Osteoblast (primary cell): Measurements from ENCODE around the gene DNAH17. TPM values are rescaled to one million over a fixed set of nuclear protein-coding genes. Genes with fewer than 3 reads are reported as not detected.

ENCODE experiments used
- DNase-seq: peaks from one replicate; pipeline ENCODE4 v3.0.0; 2011; ENCODE audit warnings: low spot score, mixed read lengths; ENCODE audit not compliant: insufficient read length; ENCODE audit errors: missing footprints
- H2AFZ ChIP-seq: 2 replicates; pipeline ENCODE4 v1.6.0; 2011; ENCODE audit warnings: mild to moderate bottlenecking, low read length
- H3K27ac ChIP-seq: 2 replicates; pipeline ENCODE4 v1.5.1; 2011; ENCODE audit warnings: mild to moderate bottlenecking, low read depth, low read length, moderate library complexity
- H3K27me3 ChIP-seq: 2 replicates; pipeline ENCODE4 v1.6.0; 2012; ENCODE audit warnings: mild to moderate bottlenecking, control low read depth, inconsistent platforms, low read length, moderate library complexity; ENCODE audit not compliant: insufficient read depth
- H3K36me3 ChIP-seq: 2 replicates; pipeline ENCODE4 v1.5.1; 2011; ENCODE audit warnings: mild to moderate bottlenecking, low read length, control low read depth, moderate library complexity; ENCODE audit not compliant: insufficient read depth
- H3K4me1 ChIP-seq: 2 replicates; pipeline ENCODE4 v1.5.1; 2011; ENCODE audit warnings: mild to moderate bottlenecking, low read length, control low read depth, moderate library complexity; ENCODE audit not compliant: insufficient read depth
- H3K4me2 ChIP-seq: 2 replicates; pipeline ENCODE4 v1.6.0; 2011; ENCODE audit warnings: mild to moderate bottlenecking, low read length; ENCODE audit not compliant: insufficient read depth
- H3K4me3 ChIP-seq: fragments of 200-600 bp; sonication (generic); 3 replicates; pipeline ENCODE4 v1.5.1; 2012; ENCODE audit warnings: mild to moderate bottlenecking, low read length, inconsistent platforms; ENCODE audit not compliant: insufficient read depth
- H3K79me2 ChIP-seq: 2 replicates; pipeline ENCODE4 v1.6.0; 2012; ENCODE audit warnings: mild to moderate bottlenecking, low read length, control low read depth, inconsistent platforms; ENCODE audit not compliant: insufficient read depth
- H3K9me3 ChIP-seq: 2 replicates; pipeline ENCODE4 v1.5.1; 2011; ENCODE audit warnings: low read depth, low read length, control low read depth
- H4K20me1 ChIP-seq: 2 replicates; pipeline ENCODE4 v1.6.0; 2012; ENCODE audit warnings: mild to moderate bottlenecking, low read length, control low read depth; ENCODE audit not compliant: insufficient read depth
- CTCF ChIP-seq: IDR thresholded peaks from 2 replicates; pipeline ENCODE4 v1.5.1; 2011; ENCODE audit warnings: mild to moderate bottlenecking, low read depth, low read length, moderate library complexity; ENCODE audit errors: extremely low read depth
- total RNA-seq: library from RNA; depleted of rRNA; stranded (reverse); fragments of >200 nt; gene quantifications from 2 replicates; pipeline ENCODE4 v1.2.3, GENCODE V29; 2012

DNAH17 gene
- total RNA-seq, result under 0.01 TPM in 2 replicates

GRCh38 chr17:78577296-78577695 is at the start of gene DNAH17:
Gene DNAH17, minus strand, starts transcription at chr17:78577396. Its CDS starts 2,339 bp downstream, at chr17:78575057.
- Histone ChIP-seq H3K36me3 (no peaks in the 10 kb centered on the region), H3K9me3 (no peaks in the 10 kb centered on the region), H3K79me2 (no peaks in the 10 kb centered on the region), H3K4me3 (no peak within 1 kb of the TSS), H3K27ac (no peak within 1 kb of the TSS), H3K27me3 (no peaks in the 10 kb centered on the region), H4K20me1 (no peaks in the 10 kb centered on the region), H2AFZ (peak within 1 kb of the TSS; percentile 31), H3K4me1 (no peaks in the 10 kb centered on the region), H3K4me2 (no peak within 1 kb of the TSS)
- DNase-seq, result no peak
- no peak for TF ChIP-seq CTCF

GRCh38 chr17:78624324-78625151 is 47.3 kb upstream of the DNAH17 start:
- Histone ChIP-seq H3K36me3 (no peaks in the 10 kb centered on the region), H3K4me1 (no peaks in the 10 kb centered on the region), H3K79me2 (no peaks in the 10 kb centered on the region), H3K4me3 (no peak overlapping the region), H3K27me3 (no peaks in the 10 kb centered on the region), H3K4me2 (no peak overlapping the region), H3K27ac (no peak overlapping the region), H2AFZ (no peak overlapping the region), H4K20me1 (no peaks in the 10 kb centered on the region), H3K9me3 (no peaks in the 10 kb centered on the region)
- no peak for TF ChIP-seq CTCF
- no peak for DNase-seq

- DNase-seq, result no peak
- TF ChIP-seq CTCF, result no peak
Observed at GRCh38 chr17:78623541-78623940, 46.3 kb upstream of the DNAH17 start.

GRCh38 chr17:78622491-78623265 is 45.5 kb upstream of the DNAH17 start:
- H3K4me2 ChIP-seq, result no peak overlapping the region
- H3K4me1 ChIP-seq, result peaks cover 10% of the 10 kb centered on the region
- no peaks in the 10 kb centered on the region for H3K9me3 ChIP-seq
- no peak overlapping the region for H3K4me3 ChIP-seq
- no peak overlapping the region for H3K27ac ChIP-seq
- H3K79me2 ChIP-seq, result no peaks in the 10 kb centered on the region
- TF ChIP-seq CTCF, result no peak
- DNase-seq, result no peak
- no peaks in the 10 kb centered on the region for H4K20me1 ChIP-seq
- H3K27me3 ChIP-seq, result no peaks in the 10 kb centered on the region
- no peaks in the 10 kb centered on the region for H3K36me3 ChIP-seq
- no peak overlapping the region for H2AFZ ChIP-seq

More at GRCh38 chr17:78623541-78623940, 46.3 kb upstream of the DNAH17 start:
- H3K4me2 ChIP-seq, result no peak overlapping the region
- no peaks in the 10 kb centered on the region for H3K27me3 ChIP-seq
- no peak overlapping the region for H3K4me3 ChIP-seq
- H3K4me1 ChIP-seq, result peaks cover 2% of the 10 kb centered on the region
- no peak overlapping the region for H2AFZ ChIP-seq
- no peaks in the 10 kb centered on the region for H3K36me3 ChIP-seq
- no peaks in the 10 kb centered on the region for H3K9me3 ChIP-seq
- H3K79me2 ChIP-seq, result no peaks in the 10 kb centered on the region
- H3K27ac ChIP-seq, result no peak overlapping the region
- no peaks in the 10 kb centered on the region for H4K20me1 ChIP-seq
